ENCODE results near the gene NR2F2.

Gene NR2F2

DNA sequence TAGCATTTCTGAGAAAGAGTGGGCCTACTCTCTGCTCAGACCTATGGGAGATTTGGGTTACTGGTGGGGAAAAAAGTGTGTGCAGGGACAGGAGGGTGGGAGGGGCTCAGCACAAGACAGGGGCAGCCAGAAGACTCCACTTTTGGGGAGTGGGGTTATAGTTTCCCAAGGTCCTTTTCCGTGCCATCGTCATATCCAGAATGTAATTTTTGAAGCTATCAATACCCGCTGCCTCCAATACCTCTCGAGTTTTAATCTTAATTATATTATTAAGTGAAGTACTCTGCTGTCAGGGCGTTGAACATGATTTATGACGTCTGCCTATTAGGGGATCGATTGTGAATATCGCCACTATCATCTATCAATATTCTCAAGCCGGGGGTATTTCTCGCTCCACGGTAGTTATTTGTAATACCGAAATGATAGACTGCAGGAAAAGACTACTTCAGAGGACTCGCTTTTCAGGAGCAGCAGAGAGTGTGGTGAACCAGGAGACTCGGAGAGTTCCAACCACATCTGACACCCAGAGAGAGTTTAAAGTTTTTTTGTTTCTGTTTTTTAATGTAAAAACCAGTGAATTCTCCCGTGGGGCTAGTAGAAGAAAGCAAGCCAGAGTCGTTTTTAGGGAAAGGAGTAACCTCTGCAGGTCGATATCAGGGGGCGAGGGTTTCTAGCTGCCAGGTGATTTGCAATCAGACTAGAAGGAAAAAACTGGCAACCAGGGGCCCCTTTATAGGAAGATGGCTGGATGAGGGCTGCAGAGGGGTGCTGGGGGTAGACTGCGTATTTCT lies 20.6 kb downstream of the NR2F2 start:
- Mint-ChIP-seq H3K9me3 (no peaks in the 10 kb centered on the region), H3K27me3 (peaks cover 62% of the 10 kb centered on the region), H3K4me1 (no peaks in the 10 kb centered on the region), H3K36me3 (no peaks in the 10 kb centered on the region), H3K27ac (no peak overlapping the region), H3K4me3 (no peak overlapping the region)

DNA sequence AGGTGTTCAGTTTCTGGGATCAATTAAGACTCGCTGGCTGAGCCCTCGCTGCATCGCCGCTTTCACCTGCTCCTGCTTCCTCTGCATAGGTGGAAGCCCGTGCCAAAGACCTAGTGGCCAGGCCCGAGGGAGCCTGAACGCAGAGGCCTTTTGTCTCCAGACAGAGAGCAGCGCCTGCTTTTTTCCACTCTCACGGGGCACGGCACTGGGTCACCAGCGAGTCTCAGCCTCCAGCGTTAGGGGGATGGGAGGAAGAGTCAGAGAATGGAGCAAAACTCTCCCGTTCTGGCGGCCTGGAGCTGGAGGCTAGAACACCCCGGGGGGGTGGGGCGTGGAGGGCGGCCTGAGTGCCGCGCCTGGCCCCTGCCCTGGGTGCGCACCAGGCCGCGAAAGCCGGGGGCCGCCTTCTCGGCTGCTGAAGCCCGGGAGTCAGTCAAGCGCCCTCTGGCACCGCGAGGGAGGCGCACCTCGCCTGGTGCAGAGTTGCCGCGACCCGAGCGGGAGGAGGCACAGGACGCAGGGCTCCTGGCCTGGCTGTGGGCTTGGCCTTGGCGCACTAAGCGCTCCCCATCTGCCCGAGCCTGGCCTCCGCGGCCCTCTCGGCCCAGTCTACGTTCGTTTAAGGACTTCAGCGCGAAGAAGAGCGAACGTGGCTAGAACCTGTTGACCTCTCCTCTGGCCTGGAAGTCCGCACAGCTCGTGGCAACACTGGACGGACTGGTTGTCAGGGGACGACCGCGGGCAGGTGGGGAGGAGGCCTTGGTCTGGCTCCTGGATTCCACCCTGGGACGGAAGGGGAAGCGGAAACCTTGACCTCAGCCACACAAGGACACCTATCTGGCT lies 21.5 kb downstream of the NR2F2 start:
- Mint-ChIP-seq H3K27ac (no peak overlapping the region), H3K27me3 (peaks cover 62% of the 10 kb centered on the region), H3K4me3 (no peak overlapping the region), H3K9me3 (no peaks in the 10 kb centered on the region), H3K36me3 (no peaks in the 10 kb centered on the region), H3K4me1 (peaks cover 5% of the 10 kb centered on the region)

DNA sequence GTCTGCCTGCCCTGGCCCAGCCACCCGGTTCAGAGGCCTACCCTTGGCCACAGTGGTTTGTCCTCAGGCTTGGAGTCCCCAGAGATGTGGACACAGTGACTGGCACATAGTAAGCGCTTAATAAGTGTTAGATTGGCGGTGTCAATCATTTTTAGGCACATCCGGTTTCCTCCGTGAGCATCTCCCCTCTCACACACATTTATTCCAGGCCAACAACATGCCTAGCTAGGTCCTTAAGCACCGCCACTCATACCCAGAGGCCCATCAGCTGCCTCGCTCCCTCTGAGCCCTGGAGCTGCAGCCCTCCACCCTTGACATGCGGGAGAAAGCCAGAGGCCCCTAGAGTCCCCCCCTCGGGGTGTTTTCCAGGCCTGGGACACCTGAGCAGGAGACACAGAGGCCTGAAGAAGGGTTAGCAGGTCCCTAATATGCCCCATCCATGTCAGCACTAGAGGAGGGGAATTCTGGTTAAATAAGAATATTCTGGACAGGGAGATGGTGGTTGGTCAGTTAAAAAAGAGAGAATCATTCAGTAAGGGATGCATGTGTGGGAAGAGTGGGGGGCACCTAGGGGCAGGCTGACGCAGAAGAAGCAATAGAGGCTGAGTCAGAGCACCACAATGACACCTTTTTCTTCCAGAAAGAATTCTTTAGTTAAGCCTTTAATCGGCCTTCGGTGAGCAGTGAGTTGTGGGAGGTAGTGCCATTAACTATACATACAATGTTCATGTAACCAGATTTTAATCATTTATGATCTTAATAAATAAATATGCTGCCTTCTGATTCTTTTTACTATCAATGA lies 22.3 kb downstream of the NR2F2 start:
- Mint-ChIP-seq H3K36me3 (peaks cover 2% of the 10 kb centered on the region), H3K27ac (no peak overlapping the region), H3K4me1 (peaks cover 10% of the 10 kb centered on the region), H3K4me3 (no peak overlapping the region), H3K27me3 (peaks cover 60% of the 10 kb centered on the region), H3K9me3 (no peaks in the 10 kb centered on the region)

DNA sequence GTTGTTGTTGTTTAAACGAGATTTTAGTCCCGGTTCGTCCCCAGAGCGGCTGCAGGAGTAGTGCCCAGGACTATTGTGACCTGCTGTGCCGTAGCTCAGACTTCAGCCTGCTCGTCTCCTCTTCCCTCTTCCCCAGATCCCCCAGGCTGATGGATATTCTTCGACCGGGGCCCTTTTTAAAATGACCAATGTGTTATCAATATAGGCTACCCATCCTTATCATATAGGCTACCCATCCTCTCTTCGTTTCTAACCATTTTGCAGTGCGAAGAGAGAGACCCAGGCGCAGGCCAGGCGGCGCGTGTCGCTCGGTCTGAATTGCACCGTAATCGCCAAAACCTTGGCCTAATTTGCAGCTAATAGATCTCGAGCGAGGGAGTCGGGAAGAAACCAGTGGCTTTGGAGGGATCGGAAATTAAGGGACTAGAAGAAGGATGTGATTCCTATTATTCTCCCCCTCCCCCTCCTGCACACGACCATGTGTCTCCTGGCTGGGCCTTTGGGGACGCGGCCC lies 23.0 kb downstream of the NR2F2 start:
- peaks cover 2% of the 10 kb centered on the region for H3K36me3 Mint-ChIP-seq
- peaks cover 17% of the 10 kb centered on the region for H3K4me1 Mint-ChIP-seq
- no peaks in the 10 kb centered on the region for H3K9me3 Mint-ChIP-seq
- H3K27me3 Mint-ChIP-seq: peaks cover 60% of the 10 kb centered on the region
- no peak overlapping the region for H3K4me3 Mint-ChIP-seq
- H3K27ac Mint-ChIP-seq: no peak overlapping the region

DNA sequence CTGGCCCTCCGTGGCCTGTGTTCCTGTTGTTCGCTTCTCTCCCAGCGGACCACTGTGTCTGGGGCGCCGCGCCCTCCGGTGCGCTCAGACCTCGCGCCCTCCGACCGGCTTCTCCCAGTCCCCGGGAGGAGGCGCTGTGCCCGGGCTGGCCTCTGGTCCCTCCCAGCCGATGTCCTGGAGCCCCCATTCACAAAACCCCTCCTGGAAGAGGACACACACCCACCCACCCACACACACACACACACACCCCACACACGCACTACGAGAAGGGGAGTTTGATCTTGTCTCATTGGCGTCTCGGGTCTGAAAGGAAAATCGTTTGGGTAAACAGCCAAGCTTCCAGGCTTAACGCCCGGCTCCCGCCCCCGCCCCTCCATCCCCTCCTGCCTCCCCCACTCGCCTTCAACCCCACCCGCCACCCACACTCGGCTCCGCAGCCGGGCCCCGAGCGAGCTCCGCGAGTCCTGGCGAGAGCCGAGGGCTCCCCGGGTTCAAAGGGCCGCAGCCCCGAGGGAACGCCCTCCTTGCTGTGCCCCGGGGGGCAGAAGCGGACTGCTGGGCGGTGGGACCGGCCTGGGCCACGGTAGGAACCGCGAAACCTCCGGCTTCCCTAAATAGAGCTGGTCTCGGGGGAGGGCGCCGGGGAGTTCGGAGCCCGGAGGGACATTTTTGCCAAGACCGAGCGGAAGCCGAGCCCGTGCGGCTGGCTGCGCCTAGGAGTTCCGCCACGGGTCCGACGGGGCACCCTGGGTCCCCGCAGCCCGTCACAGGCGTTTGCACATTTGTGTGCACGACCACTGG lies 23.6 kb downstream of the NR2F2 start:
- H3K27me3 Mint-ChIP-seq: peaks cover 58% of the 10 kb centered on the region
- no peak overlapping the region for H3K4me3 Mint-ChIP-seq
- peaks cover 2% of the 10 kb centered on the region for H3K36me3 Mint-ChIP-seq
- no peak overlapping the region for H3K27ac Mint-ChIP-seq
- peaks cover 19% of the 10 kb centered on the region for H3K4me1 Mint-ChIP-seq
- no peaks in the 10 kb centered on the region for H3K9me3 Mint-ChIP-seq

DNA sequence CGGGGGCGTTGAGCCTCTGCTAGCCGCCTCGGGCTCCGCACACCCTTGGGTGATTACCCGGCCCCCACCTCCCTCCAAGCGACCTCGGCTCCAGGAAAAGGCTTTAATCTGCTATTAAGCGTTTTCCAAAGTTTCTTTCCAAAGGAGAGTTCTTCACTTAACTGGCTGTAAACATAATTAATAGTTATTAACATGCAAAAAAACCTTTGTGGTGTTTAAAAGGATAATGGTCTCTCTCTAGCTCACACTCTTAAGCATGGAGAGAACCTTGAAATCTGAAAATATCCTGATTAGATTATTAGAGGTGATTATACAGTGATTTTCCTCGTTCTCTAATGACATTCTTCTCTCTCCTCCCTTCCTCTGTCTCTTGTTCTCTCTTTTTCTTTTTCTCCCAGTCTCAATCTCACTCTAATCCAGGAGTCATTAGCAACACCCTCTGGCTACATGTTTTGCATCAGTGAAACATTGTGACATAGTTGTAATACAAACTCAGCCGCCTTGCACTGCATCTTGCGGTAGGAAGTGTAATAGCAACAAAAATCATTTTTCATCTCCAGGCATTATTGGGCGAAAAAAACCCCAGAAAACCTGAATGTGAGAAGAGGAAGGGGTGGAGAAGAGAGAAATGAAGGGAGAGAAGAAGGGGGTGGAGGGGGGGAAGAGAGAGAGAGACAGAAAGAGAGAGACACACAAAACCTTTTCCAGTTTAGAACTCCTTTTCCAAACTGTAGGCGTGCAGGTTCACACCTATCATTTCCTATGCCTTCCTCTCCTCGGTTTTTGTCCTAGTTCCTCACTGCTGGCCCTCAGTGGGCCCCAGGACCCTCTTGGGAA lies 24.4 kb downstream of the NR2F2 start:
- H3K27ac Mint-ChIP-seq: no peak overlapping the region
- H3K27me3 Mint-ChIP-seq: peaks cover 54% of the 10 kb centered on the region
- peaks cover 19% of the 10 kb centered on the region for H3K4me1 Mint-ChIP-seq
- H3K4me3 Mint-ChIP-seq: no peak overlapping the region
- H3K9me3 Mint-ChIP-seq: no peaks in the 10 kb centered on the region
- H3K36me3 Mint-ChIP-seq: peaks cover 2% of the 10 kb centered on the region

DNA sequence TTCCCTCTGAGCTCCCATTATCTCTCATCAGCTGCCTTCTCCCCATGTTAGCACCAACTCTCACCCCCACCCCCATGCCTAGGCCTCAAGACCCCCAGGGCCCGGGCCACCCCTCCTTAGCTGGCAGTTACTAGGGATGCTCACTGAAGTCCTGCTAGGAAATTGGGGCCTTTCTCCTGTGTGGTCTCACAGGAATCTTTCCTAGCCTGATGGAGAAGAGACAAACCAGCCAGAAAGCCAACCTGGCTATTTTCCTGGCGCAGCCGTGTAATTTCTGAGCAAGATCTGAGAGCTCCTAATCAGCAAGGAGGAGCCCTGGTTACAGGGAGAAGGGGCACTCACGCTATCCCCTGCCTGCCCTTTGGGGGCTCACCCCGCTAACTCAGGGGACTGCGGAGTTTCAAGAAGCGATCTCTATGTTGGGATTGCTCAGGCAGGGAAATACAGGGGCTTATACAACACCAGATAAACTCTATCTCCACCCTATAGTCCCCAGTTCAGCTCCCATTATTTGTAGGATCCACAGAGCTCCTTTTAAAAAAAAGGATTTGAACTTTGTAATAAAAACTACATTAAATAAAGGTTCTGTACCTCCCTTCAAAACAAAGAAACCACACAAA lies 25.2 kb downstream of the NR2F2 start:
- Mint-ChIP-seq H3K4me3 (no peak overlapping the region), H3K27me3 (peaks cover 50% of the 10 kb centered on the region), H3K36me3 (peaks cover 2% of the 10 kb centered on the region), H3K9me3 (no peaks in the 10 kb centered on the region), H3K4me1 (peaks cover 19% of the 10 kb centered on the region), H3K27ac (no peak overlapping the region)

DNA sequence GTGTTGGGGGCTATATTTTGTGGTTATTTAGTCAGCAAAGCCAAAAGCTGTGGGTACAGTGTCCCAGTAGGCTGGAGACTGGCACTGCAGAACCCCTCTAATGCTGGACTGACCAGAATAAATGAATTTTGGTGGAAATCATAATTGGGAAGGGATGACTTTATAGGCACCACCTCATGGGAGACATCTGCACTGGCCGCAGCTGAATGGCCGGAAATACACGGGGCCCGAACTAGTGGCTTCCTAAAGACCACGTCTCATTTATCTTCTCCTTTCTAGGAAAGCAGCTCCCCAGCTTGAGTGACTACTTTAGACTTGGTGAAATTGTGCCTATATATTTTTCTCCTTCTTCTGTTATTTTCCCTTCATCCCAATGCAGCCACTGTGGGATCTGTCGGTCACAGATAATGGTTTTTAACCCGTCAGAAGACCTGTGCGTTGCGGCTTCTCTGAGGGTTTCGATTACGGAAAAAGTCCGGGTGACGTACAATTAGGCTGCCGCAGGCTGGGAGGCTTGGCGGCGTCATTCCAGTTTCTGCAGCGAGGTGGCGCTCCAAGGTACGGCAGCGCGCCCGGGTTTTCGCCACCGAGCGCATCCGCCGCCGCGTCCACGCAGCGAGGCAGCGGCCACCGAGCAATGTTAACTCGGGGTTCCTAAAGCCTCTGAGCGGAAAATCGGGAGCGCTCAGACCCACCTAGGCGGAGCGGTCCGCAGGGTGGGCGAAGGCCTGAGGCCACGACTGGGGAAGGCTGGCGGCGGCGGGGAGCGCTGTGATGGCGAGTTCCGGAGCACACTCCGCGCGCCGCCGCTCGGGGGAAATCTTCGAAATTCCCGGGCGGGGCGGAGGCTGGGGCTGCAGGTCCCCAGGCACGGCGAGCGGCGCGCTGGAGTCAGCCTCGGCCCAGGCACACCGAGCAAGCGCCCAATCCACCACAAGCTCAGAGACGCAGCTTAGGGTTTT lies 26.3 kb downstream of the NR2F2 start:
- no peak overlapping the region for H3K27ac Mint-ChIP-seq
- peaks cover 2% of the 10 kb centered on the region for H3K36me3 Mint-ChIP-seq
- peaks cover 19% of the 10 kb centered on the region for H3K4me1 Mint-ChIP-seq
- H3K27me3 Mint-ChIP-seq: peaks cover 48% of the 10 kb centered on the region
- peak overlapping the region; percentile 89 for H3K4me3 Mint-ChIP-seq
- H3K9me3 Mint-ChIP-seq: no peaks in the 10 kb centered on the region

DNA sequence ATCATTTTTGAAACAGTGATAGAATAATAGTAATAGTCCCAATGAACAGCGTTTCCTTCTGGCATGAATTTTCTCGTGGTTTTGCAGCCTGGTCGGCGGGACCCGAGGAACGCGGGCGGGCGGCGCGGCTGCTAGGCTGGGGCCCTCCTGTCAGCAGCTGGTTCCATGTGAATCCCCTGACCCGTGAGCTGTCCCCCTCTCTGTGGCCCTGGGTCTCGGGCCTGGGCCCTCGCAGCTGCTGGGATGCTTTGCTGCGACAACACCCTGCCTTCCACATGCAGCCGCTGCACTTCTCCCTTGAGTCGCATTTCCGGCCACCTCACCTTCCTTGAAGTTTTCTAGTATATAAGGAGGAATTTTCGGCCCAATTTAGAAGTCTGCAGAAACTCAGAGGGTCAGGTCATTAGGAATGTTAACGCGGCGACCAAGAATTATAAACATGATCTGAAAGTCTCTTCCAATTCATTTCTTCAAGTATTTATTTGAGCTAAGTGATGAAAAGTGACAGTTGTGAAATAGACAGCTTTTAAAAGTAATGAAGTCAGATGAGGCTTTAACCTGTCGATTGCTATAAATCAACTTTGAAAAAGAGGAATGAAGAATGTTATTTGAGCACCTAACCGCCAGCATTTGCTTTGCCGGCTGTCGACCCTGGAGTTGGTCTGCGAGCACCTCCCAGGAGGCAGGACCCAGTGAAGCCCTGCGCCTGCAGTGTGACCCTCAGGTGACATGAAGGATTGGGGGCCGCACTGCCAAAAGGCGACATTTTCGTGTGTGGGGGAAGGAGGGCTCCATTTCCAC lies 27.7 kb downstream of the NR2F2 start:
- Mint-ChIP-seq H3K4me1 (peaks cover 19% of the 10 kb centered on the region), H3K27ac (no peak overlapping the region), H3K36me3 (peaks cover 2% of the 10 kb centered on the region), H3K4me3 (peak overlapping the region; percentile 89), H3K9me3 (no peaks in the 10 kb centered on the region), H3K27me3 (peaks cover 43% of the 10 kb centered on the region)

DNA sequence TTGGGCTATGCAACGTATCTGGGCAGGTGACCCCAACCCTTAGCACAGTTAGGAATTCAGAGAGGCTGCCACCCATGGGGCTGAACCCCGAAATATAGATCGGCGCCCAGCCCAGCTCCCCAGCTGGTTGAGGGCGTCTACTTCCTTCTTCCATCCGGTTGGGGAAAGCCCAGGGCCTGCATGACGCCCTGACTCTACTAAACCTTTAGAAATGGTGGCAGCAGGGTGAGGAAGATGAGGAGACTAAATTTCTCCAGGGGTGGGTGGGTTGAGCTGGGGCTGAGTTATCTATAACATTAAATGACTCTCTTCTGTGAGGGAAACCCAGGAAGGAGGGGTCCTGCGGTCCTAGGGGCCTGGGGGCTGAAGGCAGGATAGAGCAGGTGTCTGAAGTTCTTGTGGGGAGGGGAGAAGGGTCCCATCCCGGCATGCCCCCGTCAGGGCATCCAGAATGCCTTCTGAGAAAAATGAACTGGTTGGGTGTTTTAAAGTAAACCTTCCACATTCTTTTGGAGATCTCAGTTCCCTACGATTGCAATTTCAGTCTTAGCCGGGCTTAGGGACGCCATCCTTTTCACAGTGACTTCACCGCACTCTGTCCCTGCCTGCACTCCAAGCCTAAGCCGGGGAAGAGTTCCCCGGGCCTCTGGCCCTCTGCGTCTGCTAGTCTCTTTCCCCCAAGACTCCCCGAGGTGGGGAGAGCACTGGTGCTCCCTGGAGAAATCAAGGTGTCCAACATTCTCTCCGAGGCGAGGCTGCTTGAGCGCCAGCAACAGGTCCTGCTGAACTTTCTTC lies 28.5 kb downstream of the NR2F2 start:
- Mint-ChIP-seq H3K36me3 (peaks cover 2% of the 10 kb centered on the region), H3K4me1 (peaks cover 19% of the 10 kb centered on the region), H3K9me3 (no peaks in the 10 kb centered on the region), H3K27me3 (peaks cover 46% of the 10 kb centered on the region), H3K4me3 (no peak overlapping the region), H3K27ac (no peak overlapping the region)

DNA sequence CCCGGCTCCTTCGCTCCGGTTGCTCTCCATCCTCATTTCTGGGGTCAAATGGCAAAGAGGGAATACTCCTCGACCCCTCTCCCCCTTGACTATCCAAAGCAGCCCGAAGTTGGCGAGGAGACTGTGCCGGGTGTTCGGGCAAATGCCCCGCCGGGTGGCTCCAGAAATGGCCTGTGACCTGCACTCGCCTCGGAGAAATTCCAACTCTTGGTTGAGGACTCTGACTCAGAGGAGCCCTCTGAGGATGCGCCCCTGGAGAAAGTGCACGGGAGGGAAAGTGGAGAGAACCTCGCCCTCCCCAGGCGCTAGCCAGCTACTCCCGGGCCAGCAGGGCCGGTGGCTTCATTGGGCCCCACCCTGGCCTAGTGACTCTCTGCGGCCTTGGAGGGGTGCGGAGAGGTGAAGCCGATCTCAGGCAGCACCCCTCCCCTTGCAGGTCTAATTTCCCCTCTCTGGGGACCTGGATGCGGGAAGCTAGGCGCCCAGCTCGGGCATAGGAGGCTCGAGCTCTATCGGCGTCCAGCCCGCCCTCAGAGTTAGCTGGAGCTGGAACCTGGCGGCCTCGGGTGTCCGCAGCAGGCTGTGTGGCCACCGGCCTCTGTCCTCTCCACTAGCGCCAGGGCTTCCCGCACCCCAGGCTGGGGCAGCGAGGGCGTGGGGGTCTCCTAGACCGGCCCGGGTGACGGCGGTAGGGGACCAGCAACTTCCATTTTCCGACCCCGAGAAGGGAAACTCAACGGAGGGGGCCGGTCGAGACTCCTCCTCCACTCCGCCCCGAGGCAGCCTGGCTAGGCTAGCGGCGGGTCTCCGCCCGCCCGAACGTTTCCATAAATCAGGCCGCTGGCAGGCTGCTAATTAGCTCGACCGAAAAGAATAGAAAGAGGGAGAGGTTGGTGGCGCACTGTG lies 29.4 kb downstream of the NR2F2 start:
- Mint-ChIP-seq H3K27ac (no peak overlapping the region), H3K9me3 (no peaks in the 10 kb centered on the region), H3K4me3 (no peak overlapping the region), H3K4me1 (peaks cover 19% of the 10 kb centered on the region), H3K27me3 (peaks cover 49% of the 10 kb centered on the region), H3K36me3 (peaks cover 2% of the 10 kb centered on the region)
